Measurements from ENCODE around the gene BMP7.

BMP7 gene

GRCh38 chr20:57210054-57210910 lies 56.2 kb downstream of the BMP7 start:
- DNase-seq (ENCODE audit: low read depth, low spot score) = no peak

GRCh38 chr20:57209413-57209812 lies 57.0 kb downstream of the BMP7 start:
- H3K9ac ChIP-seq (ENCODE audit: insufficient read length) = no peak overlapping the region
- H3K4me3 ChIP-seq = no peak overlapping the region
- no peaks in the 10 kb centered on the region for H3K36me3 ChIP-seq (ENCODE audit: insufficient read depth, low read length)
- no peaks in the 10 kb centered on the region for H3K9me3 ChIP-seq (ENCODE audit: low read depth, low read length)
- no peak for DNase-seq (ENCODE audit: low read depth, low spot score)
- H3K27ac ChIP-seq = no peak overlapping the region
- TF ChIP-seq FOXP2 (optimal IDR thresholded peaks at IDR 0.05; ENCODE audit: control extremely low read depth, extremely low read length, insufficient read depth) (no peak), EZH2 (IDR thresholded peaks at IDR 0.05) (no peak), POLR2AphosphoS5 (IDR thresholded peaks at IDR 0.05; ENCODE audit: borderline replicate concordance, low read depth, low read length) (no peak)

More at GRCh38 chr20:57210054-57210910, 56.2 kb downstream of the BMP7 start:
- no peak overlapping the region for H3K27ac ChIP-seq
- H3K4me3 ChIP-seq = no peak overlapping the region
- no peaks in the 10 kb centered on the region for H3K36me3 ChIP-seq (ENCODE audit: insufficient read depth, low read length)
- no peaks in the 10 kb centered on the region for H3K9me3 ChIP-seq (ENCODE audit: low read depth, low read length)
- no peak overlapping the region for H3K9ac ChIP-seq (ENCODE audit: insufficient read length)
- TF ChIP-seq POLR2AphosphoS5 (IDR thresholded peaks at IDR 0.05; ENCODE audit: borderline replicate concordance, low read depth, low read length) (no peak), FOXP2 (optimal IDR thresholded peaks at IDR 0.05; ENCODE audit: control extremely low read depth, extremely low read length, insufficient read depth) (no peak), EZH2 (IDR thresholded peaks at IDR 0.05) (no peak)

GRCh38 chr20:57208198-57208597 lies 58.2 kb downstream of the BMP7 start:
- Histone ChIP-seq H3K36me3 (ENCODE audit: insufficient read depth, low read length) (no peaks in the 10 kb centered on the region), H3K4me3 (no peak overlapping the region), H3K9me3 (ENCODE audit: low read depth, low read length) (no peaks in the 10 kb centered on the region), H3K27ac (no peak overlapping the region), H3K9ac (ENCODE audit: insufficient read length) (no peak overlapping the region)
- no peak for DNase-seq (ENCODE audit: low read depth, low spot score)
- TF ChIP-seq POLR2AphosphoS5 (IDR thresholded peaks at IDR 0.05; ENCODE audit: borderline replicate concordance, low read depth, low read length) = no peak
- TF ChIP-seq EZH2 (IDR thresholded peaks at IDR 0.05) = no peak
- TF ChIP-seq FOXP2 (optimal IDR thresholded peaks at IDR 0.05; ENCODE audit: control extremely low read depth, extremely low read length, insufficient read depth) = no peak

GRCh38 chr20:57207251-57207650 lies 59.2 kb downstream of the BMP7 start:
- H3K36me3 ChIP-seq (ENCODE audit: insufficient read depth, low read length) = no peaks in the 10 kb centered on the region
- H3K4me3 ChIP-seq = no peak overlapping the region
- no peak for TF ChIP-seq POLR2AphosphoS5 (IDR thresholded peaks at IDR 0.05; ENCODE audit: borderline replicate concordance, low read depth, low read length)
- TF ChIP-seq FOXP2 (optimal IDR thresholded peaks at IDR 0.05; ENCODE audit: control extremely low read depth, extremely low read length, insufficient read depth) = no peak
- no peak for TF ChIP-seq EZH2 (IDR thresholded peaks at IDR 0.05)
- H3K9me3 ChIP-seq (ENCODE audit: low read depth, low read length) = no peaks in the 10 kb centered on the region
- no peak overlapping the region for H3K9ac ChIP-seq (ENCODE audit: insufficient read length)
- H3K27ac ChIP-seq = no peak overlapping the region
- no peak for DNase-seq (ENCODE audit: low read depth, low spot score)

- Histone ChIP-seq H3K4me3 (no peak overlapping the region), H3K9ac (ENCODE audit: insufficient read length) (no peak overlapping the region), H3K9me3 (ENCODE audit: low read depth, low read length) (no peaks in the 10 kb centered on the region), H3K27ac (no peak overlapping the region), H3K36me3 (ENCODE audit: insufficient read depth, low read length) (no peaks in the 10 kb centered on the region)
- no peak for DNase-seq (ENCODE audit: low read depth, low spot score)
- TF ChIP-seq EZH2 (IDR thresholded peaks at IDR 0.05) (no peak), POLR2AphosphoS5 (IDR thresholded peaks at IDR 0.05; ENCODE audit: borderline replicate concordance, low read depth, low read length) (no peak), FOXP2 (optimal IDR thresholded peaks at IDR 0.05; ENCODE audit: control extremely low read depth, extremely low read length, insufficient read depth) (no peak)
Observed at GRCh38 chr20:57205606-57206219, 60.7 kb downstream of the BMP7 start.

GRCh38 chr20:57203986-57204385 lies 62.5 kb downstream of the BMP7 start:
- H3K27ac ChIP-seq = no peak overlapping the region
- H3K4me3 ChIP-seq = no peak overlapping the region
- no peak overlapping the region for H3K9ac ChIP-seq (ENCODE audit: insufficient read length)
- TF ChIP-seq FOXP2 (optimal IDR thresholded peaks at IDR 0.05; ENCODE audit: control extremely low read depth, extremely low read length, insufficient read depth) (no peak), EZH2 (IDR thresholded peaks at IDR 0.05) (no peak), POLR2AphosphoS5 (IDR thresholded peaks at IDR 0.05; ENCODE audit: borderline replicate concordance, low read depth, low read length) (no peak)
- no peaks in the 10 kb centered on the region for H3K36me3 ChIP-seq (ENCODE audit: insufficient read depth, low read length)
- no peaks in the 10 kb centered on the region for H3K9me3 ChIP-seq (ENCODE audit: low read depth, low read length)
- DNase-seq (ENCODE audit: low read depth, low spot score) = no peak

GRCh38 chr20:57203204-57203603 lies 63.2 kb downstream of the BMP7 start:
- Histone ChIP-seq H3K36me3 (ENCODE audit: insufficient read depth, low read length) (no peaks in the 10 kb centered on the region), H3K9ac (ENCODE audit: insufficient read length) (no peak overlapping the region), H3K4me3 (no peak overlapping the region), H3K27ac (no peak overlapping the region), H3K9me3 (ENCODE audit: low read depth, low read length) (no peaks in the 10 kb centered on the region)
- TF ChIP-seq EZH2 (IDR thresholded peaks at IDR 0.05) = no peak
- no peak for TF ChIP-seq FOXP2 (optimal IDR thresholded peaks at IDR 0.05; ENCODE audit: control extremely low read depth, extremely low read length, insufficient read depth)
- TF ChIP-seq POLR2AphosphoS5 (IDR thresholded peaks at IDR 0.05; ENCODE audit: borderline replicate concordance, low read depth, low read length) = no peak
- DNase-seq (ENCODE audit: low read depth, low spot score) = no peak

GRCh38 chr20:57202309-57202708 lies 64.1 kb downstream of the BMP7 start:
- H3K9ac ChIP-seq (ENCODE audit: insufficient read length) = no peak overlapping the region
- no peak for TF ChIP-seq POLR2AphosphoS5 (IDR thresholded peaks at IDR 0.05; ENCODE audit: borderline replicate concordance, low read depth, low read length)
- TF ChIP-seq FOXP2 (optimal IDR thresholded peaks at IDR 0.05; ENCODE audit: control extremely low read depth, extremely low read length, insufficient read depth) = no peak
- no peak for TF ChIP-seq EZH2 (IDR thresholded peaks at IDR 0.05)
- H3K9me3 ChIP-seq (ENCODE audit: low read depth, low read length) = no peaks in the 10 kb centered on the region
- H3K27ac ChIP-seq = no peak overlapping the region
- no peak for DNase-seq (ENCODE audit: low read depth, low spot score)
- H3K36me3 ChIP-seq (ENCODE audit: insufficient read depth, low read length) = no peaks in the 10 kb centered on the region
- H3K4me3 ChIP-seq = no peak overlapping the region
